GM13977 (cell line): Measurements from ENCODE around the gene NUCB2.

ENCODE experiments used
- DNase-seq: peaks from one replicate; pipeline ENCODE4 v3.0.0; 2012; ENCODE audit warnings: low spot score
- CTCF ChIP-seq: IDR thresholded peaks from 2 replicates; pipeline ENCODE4 v1.5.1; 2012; ENCODE audit warnings: mild to moderate bottlenecking, control low read depth; ENCODE audit not compliant: insufficient read depth; ENCODE audit errors: extremely low read depth, missing control alignments
- in situ Hi-C: fragments of 300-500 bp; cut with MboI; formaldehyde crosslinking; loops from one replicate; pipeline ENCODE4 v1.12.0; 2022; ENCODE audit warnings: low sequenced_read_pairs, low pct_unique_long_range_greater_than_20kb, mixed read lengths, inconsistent platforms; ENCODE audit not compliant: unreplicated experiment

The NUCB2 gene

DNA sequence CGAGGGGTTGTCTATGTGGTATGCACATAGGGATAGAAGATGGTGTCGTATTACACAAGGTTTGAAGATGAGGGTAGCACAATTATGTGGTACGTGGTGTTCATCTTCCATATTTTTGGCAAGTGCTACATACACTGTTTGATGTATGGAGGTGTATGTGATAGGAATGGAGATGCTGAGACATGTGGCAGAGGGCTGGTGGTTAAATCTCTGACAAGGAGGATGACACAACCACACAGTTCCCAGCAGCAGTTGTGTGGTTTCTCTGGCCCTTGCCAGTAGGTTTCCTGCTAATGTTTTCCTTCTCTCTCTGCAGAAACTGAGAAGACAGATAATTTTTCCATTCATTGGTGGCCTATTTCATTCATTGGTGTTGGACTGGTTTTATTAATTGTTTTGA, 92.0 kb downstream of the NUCB2 start:
- DNase-seq, result no peak
- no peak for TF ChIP-seq CTCF
- in situ Hi-C loops, result loop anchor here (10.0 kb wide), 1 partner anchor 134 kb away; no protein-coding TSS in a partner anchor

DNA sequence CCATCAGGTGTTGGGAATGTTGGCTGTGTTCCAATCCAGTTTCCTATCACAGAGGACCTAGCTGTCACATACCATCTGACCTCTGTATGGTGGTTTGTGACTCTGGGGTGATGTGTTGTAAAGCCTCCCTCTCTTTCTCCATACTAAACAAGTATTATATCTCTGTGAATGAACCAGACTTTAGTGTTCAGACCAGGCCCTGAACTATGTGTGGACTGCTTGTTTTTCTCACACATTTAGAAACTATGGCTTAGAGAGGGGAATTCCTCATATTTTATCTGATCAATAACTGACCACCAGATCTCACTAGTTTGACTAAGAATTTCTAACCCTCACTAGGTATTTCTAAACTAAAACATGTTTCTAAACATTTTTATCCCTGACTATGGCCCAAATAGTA, 92.6 kb downstream of the NUCB2 start:
- TF ChIP-seq CTCF, result no peak
- no peak for DNase-seq
- in situ Hi-C loops, result loop anchor here (10.0 kb wide), 1 partner anchor 134 kb away; no protein-coding TSS in a partner anchor

- in situ Hi-C loops, result loop anchor here (10.0 kb wide), 1 partner anchor 135 kb away; no protein-coding TSS in a partner anchor
- DNase-seq, result no peak
- TF ChIP-seq CTCF, result no peak
Observed at GRCh38 chr11:17369684-17370243, 93.2 kb downstream of the NUCB2 start.

GRCh38 chr11:17371614-17372013, 95.1 kb downstream of the NUCB2 start:
- TF ChIP-seq CTCF, result no peak
- DNase-seq, result no peak
- in situ Hi-C loops, result no loop called here

- in situ Hi-C loops, result no loop called here
- no peak for TF ChIP-seq CTCF
- no peak for DNase-seq
Observed at GRCh38 chr11:17375547-17375946, 99.0 kb downstream of the NUCB2 start.

- TF ChIP-seq CTCF, result no peak
- in situ Hi-C loops, result no loop called here
- DNase-seq, result no peak
Observed at GRCh38 chr11:17376493-17376892, 100.0 kb downstream of the NUCB2 start.
